HUES48 (cell line): ENCODE results near the gene DUS2.

Experiments used
- H3K27ac ChIP-seq: one replicate; pipeline ENCODE4 v1.7.0; 2013; ENCODE audit warnings: low read depth, low read length, inconsistent platforms
- H3K27me3 ChIP-seq: 2 replicates; pipeline ENCODE4 v1.6.1; 2013; ENCODE audit warnings: mild to moderate bottlenecking, low read length; ENCODE audit not compliant: control insufficient read depth, insufficient read depth
- H3K36me3 ChIP-seq: 2 replicates; pipeline ENCODE4 v1.6.1; 2013; ENCODE audit warnings: low read length; ENCODE audit not compliant: control insufficient read depth, insufficient read depth
- H3K4me1 ChIP-seq: 2 replicates; pipeline ENCODE4 v1.6.1; 2013; ENCODE audit warnings: mild to moderate bottlenecking, low read length; ENCODE audit not compliant: control insufficient read depth, insufficient read depth
- H3K4me3 ChIP-seq: 2 replicates; pipeline ENCODE4 v1.5.1; 2013; ENCODE audit warnings: mild to moderate bottlenecking, low read depth, low read length
- H3K9ac ChIP-seq: 2 replicates; pipeline ENCODE4 v1.6.1; 2013; ENCODE audit warnings: mild to moderate bottlenecking, low read depth, low read length, moderate library complexity
- H3K9me3 ChIP-seq: 2 replicates; pipeline ENCODE4 v1.6.1; 2013; ENCODE audit warnings: low read length; ENCODE audit not compliant: control insufficient read depth, insufficient read depth

The DUS2 gene

DNA sequence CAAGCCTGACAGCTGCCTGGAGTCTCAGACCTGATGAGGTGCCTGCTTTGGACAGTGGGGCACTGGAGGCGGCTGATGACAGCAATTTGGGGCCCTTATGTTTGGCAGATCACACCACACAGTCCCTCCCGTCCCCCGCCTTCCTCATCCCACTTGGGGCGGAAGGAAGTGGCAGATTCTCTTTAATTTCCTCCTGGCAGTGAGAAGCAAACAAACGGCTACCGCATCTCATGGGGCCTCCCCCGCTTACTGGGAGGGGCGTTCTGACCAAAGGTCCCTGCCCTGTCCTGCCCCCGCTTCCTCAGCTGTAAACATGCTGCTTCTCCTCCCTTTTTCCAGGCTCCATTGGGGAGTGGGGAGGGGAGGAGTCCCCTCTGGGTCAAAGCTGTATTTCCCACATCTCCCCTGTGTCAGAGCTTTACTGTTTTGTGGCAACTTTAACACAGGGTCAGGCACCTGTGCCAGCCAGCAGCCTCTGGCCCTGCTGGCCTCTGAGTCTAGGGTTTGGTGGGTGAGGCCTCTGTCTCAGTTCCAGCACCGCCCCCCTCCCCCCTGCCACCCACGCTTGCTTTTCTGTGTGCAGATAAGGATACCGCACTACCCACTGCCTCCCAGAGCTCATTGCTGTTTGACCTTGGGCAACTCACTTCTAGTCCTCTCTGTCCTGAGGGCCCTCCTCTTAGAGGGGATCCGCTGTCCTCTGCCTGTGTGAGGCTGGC lies 56.7 kb downstream of the DUS2 start:
- H3K27ac ChIP-seq: peak overlapping the region; percentile 37
- no peak overlapping the region for H3K4me3 ChIP-seq
- no peak overlapping the region for H3K9ac ChIP-seq
- H3K27me3 ChIP-seq: no peaks in the 10 kb centered on the region
- peaks cover 6% of the 10 kb centered on the region; the same call in 1 of the 2 replicates for H3K4me1 ChIP-seq
- peaks cover 44% of the 10 kb centered on the region for H3K36me3 ChIP-seq
- no peaks in the 10 kb centered on the region for H3K9me3 ChIP-seq

DNA sequence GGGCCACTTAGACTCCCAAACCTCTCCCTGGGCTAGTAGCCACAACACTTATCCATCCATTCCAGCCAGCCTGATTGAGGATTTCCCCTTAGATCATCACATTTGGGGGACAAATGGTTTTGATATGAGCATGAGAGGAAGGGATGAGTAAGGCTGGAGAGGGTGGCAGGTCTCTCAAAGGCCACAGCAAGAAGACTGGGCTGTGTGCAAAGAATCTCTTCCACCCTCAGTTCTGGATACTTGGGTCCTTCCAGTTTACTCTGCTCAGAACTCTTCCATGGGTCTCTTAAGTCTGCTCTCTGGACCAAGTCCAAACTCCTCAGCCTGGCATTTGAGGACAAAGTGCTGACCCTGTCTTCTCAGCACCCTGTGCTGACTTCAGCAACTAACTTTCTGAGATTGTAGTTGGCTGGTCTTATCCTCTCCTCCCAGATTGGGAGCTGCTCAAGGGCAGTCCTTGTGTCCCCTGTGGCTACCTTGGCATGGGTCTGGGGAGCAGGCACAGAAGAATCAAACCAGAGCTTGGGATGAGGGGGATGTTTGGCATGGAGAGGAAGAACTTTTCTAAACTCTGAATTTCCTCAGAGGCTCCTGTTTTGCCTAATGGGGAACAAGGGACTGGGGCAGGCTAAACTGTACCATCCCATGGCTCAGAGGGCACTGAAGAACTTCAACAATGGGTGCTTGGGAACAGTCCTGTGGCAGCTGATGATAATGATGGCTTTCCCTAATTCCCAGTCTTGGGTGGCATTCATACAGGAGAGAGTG lies 59.0 kb downstream of the DUS2 start:
- peaks cover 23% of the 10 kb centered on the region for H3K36me3 ChIP-seq
- no peak overlapping the region for H3K27ac ChIP-seq
- H3K27me3 ChIP-seq: no peaks in the 10 kb centered on the region
- no peak overlapping the region for H3K9ac ChIP-seq
- peaks cover 6% of the 10 kb centered on the region; the same call in 1 of the 2 replicates for H3K4me1 ChIP-seq
- H3K9me3 ChIP-seq: no peaks in the 10 kb centered on the region
- H3K4me3 ChIP-seq: no peak overlapping the region

DNA sequence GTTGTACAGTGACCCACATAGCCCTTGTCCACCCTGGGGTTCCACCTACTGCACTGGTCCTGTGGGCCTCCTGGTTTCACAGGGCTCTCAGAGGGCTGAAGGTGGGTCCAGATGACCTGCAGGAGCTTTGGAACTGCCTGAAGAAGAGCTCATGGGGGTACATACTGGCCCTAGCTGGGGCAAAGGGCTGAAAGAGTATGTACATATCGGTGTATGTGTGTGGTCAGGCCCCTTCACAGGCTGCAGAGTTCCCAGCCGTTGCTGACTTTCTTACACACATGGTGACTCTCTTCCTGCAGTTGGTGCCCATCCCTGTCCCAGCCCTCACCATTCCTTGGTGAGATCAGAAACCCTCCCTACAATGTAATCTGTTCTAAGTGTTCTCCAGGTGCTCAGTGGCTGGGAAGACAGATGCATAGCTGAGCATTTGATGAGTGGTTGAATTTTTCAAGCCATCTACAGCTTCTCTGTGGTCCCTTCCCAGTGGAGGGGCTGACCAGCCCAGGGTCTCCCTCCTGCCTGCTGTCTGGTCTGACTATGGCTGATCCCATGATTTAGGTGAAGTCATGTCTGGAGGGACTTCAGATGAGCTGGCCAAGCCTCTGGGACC lies 59.6 kb downstream of the DUS2 start:
- no peaks in the 10 kb centered on the region for H3K27me3 ChIP-seq
- no peak overlapping the region for H3K4me3 ChIP-seq
- H3K36me3 ChIP-seq: peaks cover 18% of the 10 kb centered on the region
- peaks cover 6% of the 10 kb centered on the region; the same call in 1 of the 2 replicates for H3K4me1 ChIP-seq
- no peaks in the 10 kb centered on the region for H3K9me3 ChIP-seq
- no peak overlapping the region for H3K27ac ChIP-seq
- H3K9ac ChIP-seq: no peak overlapping the region

DNA sequence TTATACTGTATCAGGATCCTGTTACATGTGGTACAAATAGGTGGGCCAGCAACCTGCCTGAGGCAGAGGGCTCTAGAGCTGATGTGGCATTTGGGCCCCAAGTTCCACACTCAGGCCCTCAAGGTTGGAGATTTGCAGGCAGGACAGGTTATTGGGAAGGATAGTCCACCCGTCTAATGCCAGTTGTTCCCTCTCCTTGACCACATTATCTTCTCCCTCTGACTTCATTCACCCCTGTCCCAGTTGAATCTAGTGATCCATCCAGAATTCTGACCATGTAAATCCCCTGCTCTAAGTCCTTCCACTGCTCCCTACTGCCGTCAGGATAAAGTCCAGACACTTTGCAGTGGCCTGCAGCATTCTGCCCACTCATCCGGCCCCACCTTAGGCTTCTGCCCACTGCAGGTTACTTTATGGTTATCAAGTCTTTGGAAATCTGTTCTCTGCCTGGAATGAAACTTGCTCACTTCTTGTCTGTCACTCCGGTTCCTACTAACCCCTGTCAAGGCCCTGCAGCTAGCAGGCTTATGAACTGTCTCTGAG lies 60.2 kb downstream of the DUS2 start:
- Histone ChIP-seq H3K4me3 (peak overlapping the region; percentile 94), H3K36me3 (peaks cover 12% of the 10 kb centered on the region), H3K4me1 (peaks cover 6% of the 10 kb centered on the region; the same call in 1 of the 2 replicates), H3K27ac (peak overlapping the region; percentile 95), H3K9me3 (no peaks in the 10 kb centered on the region), H3K9ac (no peak overlapping the region), H3K27me3 (no peaks in the 10 kb centered on the region)

DNA sequence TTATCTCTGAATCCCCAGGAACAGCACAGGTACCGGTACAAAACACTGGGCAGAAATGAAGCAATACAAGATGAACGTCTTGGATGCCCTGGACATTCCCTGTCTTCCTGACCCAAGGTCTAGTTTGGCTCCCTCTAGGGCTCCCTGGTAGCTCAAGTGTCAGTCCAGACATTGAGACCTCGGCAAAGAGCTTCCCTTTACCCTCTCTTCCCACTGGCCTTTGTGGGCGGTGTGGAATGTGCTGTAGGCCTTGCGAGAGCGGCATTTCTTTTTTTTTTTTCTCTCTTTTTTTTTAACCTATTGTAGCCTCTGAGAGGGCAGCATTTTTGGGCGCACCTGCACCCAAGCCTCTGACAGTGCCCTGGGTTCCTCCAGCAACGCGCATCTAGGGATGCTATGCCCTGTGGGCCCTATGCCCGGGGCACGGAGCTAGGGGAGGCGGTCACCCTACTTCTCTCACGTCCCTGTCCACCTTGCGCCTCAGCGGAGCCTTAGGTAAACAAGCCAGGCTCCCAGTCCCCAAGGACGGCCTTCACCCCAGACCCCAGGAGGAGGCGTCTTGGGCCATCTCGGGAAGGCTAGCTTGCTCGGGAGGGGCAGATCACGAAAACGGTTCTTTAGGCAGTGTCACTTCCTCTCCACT lies 60.9 kb downstream of the DUS2 start:
- Histone ChIP-seq H3K27me3 (no peaks in the 10 kb centered on the region), H3K9me3 (no peaks in the 10 kb centered on the region), H3K36me3 (peaks cover 5% of the 10 kb centered on the region), H3K27ac (peak overlapping the region; percentile 95), H3K9ac (peak overlapping the region; percentile 89), H3K4me1 (peaks cover 6% of the 10 kb centered on the region; the same call in 1 of the 2 replicates), H3K4me3 (peak overlapping the region; percentile 94)

DNA sequence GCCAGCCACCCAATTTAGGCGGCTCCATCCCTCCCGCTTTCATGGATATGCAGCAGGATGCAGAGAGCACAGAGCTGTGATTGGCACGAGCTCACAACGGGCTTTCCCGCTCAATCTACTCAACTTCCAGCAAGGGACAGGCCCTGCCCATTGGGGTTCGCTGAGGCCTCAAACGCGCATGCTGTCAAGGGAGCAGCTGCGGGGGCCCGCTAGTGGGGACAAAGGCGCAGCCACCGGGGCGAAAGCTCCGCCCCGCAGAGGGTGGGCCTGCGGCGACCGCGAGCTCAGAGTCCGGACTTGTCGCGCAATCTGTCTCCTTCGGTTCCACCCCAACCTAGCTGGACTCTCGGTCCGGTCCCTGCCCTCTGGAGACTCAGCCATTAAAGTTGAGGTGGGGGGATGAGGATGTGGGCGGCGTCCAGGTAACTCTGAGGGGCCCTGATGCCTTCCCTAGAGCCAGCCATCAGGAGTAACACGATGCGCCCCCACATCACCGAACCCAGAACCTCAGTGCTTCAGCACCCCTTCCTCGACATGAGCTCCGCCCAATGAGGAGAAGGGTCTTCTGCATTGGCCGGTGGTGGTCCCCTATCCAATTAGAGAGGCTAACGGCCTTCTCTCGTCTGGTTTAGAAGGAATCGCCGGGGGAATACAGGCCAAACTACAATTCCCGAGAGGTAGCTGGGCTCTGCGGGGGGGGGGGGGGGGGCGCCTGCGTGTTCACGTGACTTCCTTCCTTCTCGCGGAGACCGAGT lies 61.6 kb downstream of the DUS2 start:
- Histone ChIP-seq H3K27me3 (no peaks in the 10 kb centered on the region), H3K27ac (peak overlapping the region; percentile 95), H3K4me3 (peak overlapping the region; percentile 94), H3K4me1 (peaks cover 6% of the 10 kb centered on the region; the same call in 1 of the 2 replicates), H3K9ac (peak overlapping the region; percentile 89), H3K9me3 (no peaks in the 10 kb centered on the region), H3K36me3 (no peaks in the 10 kb centered on the region)

DNA sequence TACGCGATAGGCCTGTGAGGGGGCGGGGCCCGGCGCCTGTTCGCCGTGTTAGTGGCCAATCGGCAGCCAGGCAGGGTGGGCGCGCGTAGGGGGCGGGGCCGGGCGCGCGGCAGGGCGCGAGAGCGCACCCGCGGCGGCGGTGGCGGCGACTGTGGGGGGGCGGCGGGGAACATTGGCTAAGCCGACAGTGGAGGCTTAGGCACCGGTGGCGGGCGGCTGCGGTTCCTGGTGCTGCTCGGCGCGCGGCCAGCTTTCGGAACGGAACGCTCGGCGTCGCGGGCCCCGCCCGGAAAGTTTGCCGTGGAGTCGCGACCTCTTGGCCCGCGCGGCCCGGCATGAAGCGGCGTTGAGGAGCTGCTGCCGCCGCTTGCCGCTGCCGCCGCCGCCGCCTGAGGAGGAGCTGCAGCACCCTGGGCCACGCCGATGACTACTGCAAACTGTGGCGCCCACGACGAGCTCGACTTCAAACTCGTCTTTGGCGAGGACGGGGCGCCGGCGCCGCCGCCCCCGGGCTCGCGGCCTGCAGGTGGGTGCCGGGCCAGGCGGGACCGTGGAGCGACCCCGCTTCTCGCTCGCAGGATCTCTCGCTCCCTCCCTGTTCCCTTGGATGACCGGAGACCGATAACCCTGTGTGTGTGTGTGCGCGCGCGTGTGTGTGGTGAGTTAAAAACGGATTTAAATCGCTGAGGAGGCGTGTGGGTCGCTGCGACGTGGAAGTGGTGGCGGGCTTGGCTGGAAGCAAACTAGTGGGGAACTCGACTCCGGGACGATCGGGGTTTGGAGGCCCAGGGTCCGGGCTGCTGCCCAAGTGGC lies 62.4 kb downstream of the DUS2 start, which contains the start of gene NFATC3:
TSS of gene NFATC3 (plus strand) at position 112 of the 813 bp plus-strand sequence. CDS start at position 424, 312 bp downstream.
- Histone ChIP-seq H3K9ac (peak within 1 kb of the TSS; percentile 89), H3K4me3 (peak within 1 kb of the TSS; percentile 100), H3K36me3 (no peaks in the 10 kb centered on the region), H3K27ac (peak within 1 kb of the TSS; percentile 95), H3K27me3 (no peaks in the 10 kb centered on the region), H3K4me1 (peaks cover 6% of the 10 kb centered on the region; the same call in 1 of the 2 replicates), H3K9me3 (no peaks in the 10 kb centered on the region)

DNA sequence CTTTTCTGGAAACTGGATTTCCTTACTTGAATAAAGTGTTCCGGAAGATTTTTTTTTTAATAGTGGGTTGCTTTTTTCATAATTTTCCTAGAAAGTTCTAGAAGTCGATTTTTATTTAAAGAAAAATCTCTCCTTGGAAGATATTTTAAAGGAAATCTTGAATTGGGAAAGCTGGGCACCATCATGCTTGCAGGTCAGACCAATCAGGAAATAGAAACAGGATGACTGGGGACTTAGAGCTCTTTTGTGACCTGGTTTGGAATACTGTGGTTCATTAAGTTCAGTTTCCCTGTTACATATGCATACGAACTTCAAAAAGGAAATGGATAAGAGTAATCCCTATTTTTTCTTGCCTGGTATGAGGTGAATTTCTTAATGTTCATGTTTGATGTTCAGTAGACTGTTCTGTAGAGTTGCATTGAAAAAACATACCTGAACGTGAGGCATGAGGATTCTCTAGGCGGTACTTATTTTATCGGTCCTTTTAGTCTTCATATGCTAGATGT lies 63.3 kb downstream of the DUS2 start:
- peak overlapping the region; percentile 100 for H3K4me3 ChIP-seq
- H3K27ac ChIP-seq: no peak overlapping the region
- no peaks in the 10 kb centered on the region for H3K9me3 ChIP-seq
- H3K4me1 ChIP-seq: peaks cover 9% of the 10 kb centered on the region; the same call in 1 of the 2 replicates
- H3K27me3 ChIP-seq: no peaks in the 10 kb centered on the region
- no peaks in the 10 kb centered on the region for H3K36me3 ChIP-seq
- H3K9ac ChIP-seq: peak overlapping the region; percentile 84; the same call in 1 of the 2 replicates

DNA sequence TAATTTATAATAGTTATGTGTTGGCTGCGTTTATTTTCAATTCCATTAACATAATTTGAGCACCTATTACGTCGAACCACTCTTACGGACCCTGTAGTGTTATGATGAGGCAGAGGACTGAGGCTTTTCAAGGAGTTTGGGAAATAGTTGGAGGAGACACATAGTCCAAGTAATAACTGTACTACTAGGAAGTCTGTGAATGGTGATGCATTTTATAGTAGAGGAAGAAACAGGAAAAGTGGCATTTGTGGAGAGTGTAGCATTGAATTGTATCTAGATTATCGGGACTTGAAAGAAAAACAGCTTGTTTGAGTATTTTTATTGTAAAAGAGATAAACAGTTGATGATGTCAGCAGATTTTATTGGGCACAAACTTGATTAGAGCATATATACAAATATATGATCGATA lies 63.8 kb downstream of the DUS2 start:
- Histone ChIP-seq H3K9ac (no peak overlapping the region), H3K27ac (no peak overlapping the region), H3K36me3 (no peaks in the 10 kb centered on the region), H3K9me3 (no peaks in the 10 kb centered on the region), H3K4me3 (peak overlapping the region; percentile 100), H3K4me1 (peaks cover 13% of the 10 kb centered on the region; the same call in 1 of the 2 replicates), H3K27me3 (no peaks in the 10 kb centered on the region)
